Gastrocnemius medialis (tissue), 4 donors: ENCODE results near the gene GUCY2F. TPM values are rescaled to one million over a fixed set of nuclear protein-coding genes. Genes with fewer than 3 reads are reported as not detected.

Source experiments
- ATAC-seq, 2 donors: fragments of 150-250 bp; one replicate each; pipeline ENCODE4 v1.9.1; 2016
- DNase-seq, 2 donors: peaks; one replicate each; pipeline ENCODE4 v3.0.0-alpha.2; 2019
- H3K27ac ChIP-seq, 4 donors: fragments of 200-600 bp; sonication (generic); 1 replicate in 1 of 4; 2 replicates in 3 of 4; pipeline ENCODE4 v1.5.1; 2016 to 2018; ENCODE audit warnings: mild to moderate bottlenecking in 2 of 4, moderate library complexity in 1 of 4
- H3K27me3 ChIP-seq, 3 donors: fragments of 200-600 bp; sonication (generic) in 2 of 3; 1 replicate in 1 of 3; 2 replicates in 2 of 3; pipeline versions ENCODE4 v1.5.1 to v1.6.0; 2016 to 2019; ENCODE audit warnings: mild to moderate bottlenecking in 1 of 3, moderate library complexity in 1 of 3
- H3K36me3 ChIP-seq, 2 donors: fragments of 200-600 bp; sonication (generic) in 1 of 2; one replicate each; pipeline ENCODE4 v1.5.1; 2017 to 2018
- H3K4me1 ChIP-seq, 2 donors: fragments of 200-600 bp; sonication (generic) in 1 of 2; one replicate each; pipeline ENCODE4 v1.5.1; 2016 to 2017; ENCODE audit warnings: mild to moderate bottlenecking in 2 of 2
- H3K4me3 ChIP-seq, 4 donors: fragments of 200-600 bp; sonication (generic) in 3 of 4; 1 replicate in 1 of 4; 2 replicates in 3 of 4; pipeline ENCODE4 v1.5.1; 2016 to 2019; ENCODE audit warnings: mild to moderate bottlenecking in 2 of 4
- H3K9me3 ChIP-seq, 3 donors: fragments of 200-600 bp; sonication (generic) in 2 of 3; 1 replicate in 1 of 3; 2 replicates in 2 of 3; pipeline ENCODE4 v1.5.1; 2016 to 2019
- CTCF ChIP-seq, 5 experiments: fragments of 450-650 bp in 3 of 5; fragments of 200-600 bp in 2 of 5; sonication (generic) in 2 of 5; IDR thresholded peaks in 4 of 5; conservative IDR thresholded peaks in 1 of 5; 1 replicate in 4 of 5; 2 replicates in 1 of 5; pipeline ENCODE4 v1.5.1; 2016 to 2019; ENCODE audit warnings: antibody characterized with exemption in 5 of 5, mild to moderate bottlenecking in 3 of 5, moderate library complexity in 3 of 5
- POLR2A ChIP-seq, 2 donors: fragments of 450-650 bp; IDR thresholded peaks; one replicate each; pipeline ENCODE4 v1.6.1; 2017; ENCODE audit warnings: antibody characterized with exemption in 2 of 2, mild to moderate bottlenecking in 2 of 2, moderate library complexity in 2 of 2
- in situ Hi-C, 4 donors: fragments of 200-750 bp; cut with MboI; loops; one replicate each; pipeline versions ENCODE4 v1.15.0 to v1.8.0; 2017; ENCODE audit warnings: low sequenced_read_pairs in 4 of 4
- intact Hi-C: fragments of 100-400 bp; cut with DNase I; formaldehyde crosslinking; loops from one replicate; pipeline ENCODE4 v1.15.1; 2023; ENCODE audit warnings: low total_unique reads
- total RNA-seq, 4 donors: library from RNA; depleted of rRNA; stranded (reverse); fragments of >200 nt; gene quantifications; one replicate each; pipeline versions ENCODE4 v1.1.0 to v1.2.3, GENCODE V29; 2016

GUCY2F gene
- total RNA-seq, 4 donors from 2014 or later: not detected

- no peak for TF ChIP-seq CTCF (IDR thresholded peaks at IDR 0.05 in 4 of 5, conservative IDR thresholded peaks at IDR 0.05 in 1 of 5)
- TF ChIP-seq POLR2A (IDR thresholded peaks at IDR 0.05): no peak
- DNase-seq (no peak), ATAC-seq (no peak)
- H3K36me3 ChIP-seq: no peaks in the 10 kb centered on the region
- H3K27me3 ChIP-seq: no peaks in the 10 kb centered on the region
- H3K4me1 ChIP-seq: no peaks in the 10 kb centered on the region
- in situ Hi-C loops (no loop called here), intact Hi-C loops (no loop called here)
- no peaks in the 10 kb centered on the region for H3K9me3 ChIP-seq
- H3K4me3 ChIP-seq: no peak overlapping the region
- no peak overlapping the region for H3K27ac ChIP-seq
Observed at GRCh38 chrX:109344678-109345077, 137.2 kb downstream of the GUCY2F start.

GRCh38 chrX:109344101-109344500 lies 137.8 kb downstream of the GUCY2F start:
- H3K4me3 ChIP-seq: no peak overlapping the region
- DNase-seq (no peak), ATAC-seq (no peak)
- no peaks in the 10 kb centered on the region for H3K36me3 ChIP-seq
- TF ChIP-seq POLR2A (IDR thresholded peaks at IDR 0.05) (no peak), CTCF (IDR thresholded peaks at IDR 0.05 in 4 of 5, conservative IDR thresholded peaks at IDR 0.05 in 1 of 5) (no peak)
- H3K27ac ChIP-seq: no peak overlapping the region
- H3K27me3 ChIP-seq: no peaks in the 10 kb centered on the region
- in situ Hi-C loops: no loop called here
- intact Hi-C loops: no loop called here
- no peaks in the 10 kb centered on the region for H3K9me3 ChIP-seq
- H3K4me1 ChIP-seq: no peaks in the 10 kb centered on the region

GRCh38 chrX:109343671-109344070 lies 138.2 kb downstream of the GUCY2F start:
- H3K9me3 ChIP-seq: no peaks in the 10 kb centered on the region
- no peak overlapping the region for H3K27ac ChIP-seq
- intact Hi-C loops: no loop called here
- DNase-seq (no peak), ATAC-seq (no peak)
- H3K36me3 ChIP-seq: no peaks in the 10 kb centered on the region
- in situ Hi-C loops: no loop called here
- no peaks in the 10 kb centered on the region for H3K4me1 ChIP-seq
- no peak overlapping the region for H3K4me3 ChIP-seq
- H3K27me3 ChIP-seq: no peaks in the 10 kb centered on the region
- TF ChIP-seq POLR2A (IDR thresholded peaks at IDR 0.05) (no peak), CTCF (IDR thresholded peaks at IDR 0.05 in 4 of 5, conservative IDR thresholded peaks at IDR 0.05 in 1 of 5) (no peak)

- ATAC-seq (no peak), DNase-seq (no peak)
- no peaks in the 10 kb centered on the region for H3K36me3 ChIP-seq
- no peaks in the 10 kb centered on the region for H3K9me3 ChIP-seq
- H3K4me1 ChIP-seq: no peaks in the 10 kb centered on the region
- no peak overlapping the region for H3K27ac ChIP-seq
- intact Hi-C loops (no loop called here), in situ Hi-C loops (no loop called here)
- no peak overlapping the region for H3K4me3 ChIP-seq
- no peaks in the 10 kb centered on the region for H3K27me3 ChIP-seq
- TF ChIP-seq POLR2A (IDR thresholded peaks at IDR 0.05) (no peak), CTCF (IDR thresholded peaks at IDR 0.05 in 4 of 5, conservative IDR thresholded peaks at IDR 0.05 in 1 of 5) (no peak)
Observed at GRCh38 chrX:109336141-109336540, 145.7 kb downstream of the GUCY2F start.

GRCh38 chrX:109327251-109327650 lies 154.6 kb downstream of the GUCY2F start:
- Histone ChIP-seq H3K27ac (no peak overlapping the region), H3K4me1 (no peaks in the 10 kb centered on the region), H3K4me3 (no peak overlapping the region), H3K36me3 (no peaks in the 10 kb centered on the region), H3K9me3 (peaks cover 0 to 4% (median 0%) of the 10 kb centered on the region in 3 donors), H3K27me3 (peaks cover 0 to 6% (median 0%) of the 10 kb centered on the region in 3 donors)
- no peak for TF ChIP-seq CTCF (IDR thresholded peaks at IDR 0.05 in 4 of 5, conservative IDR thresholded peaks at IDR 0.05 in 1 of 5)
- intact Hi-C loops: loop anchor here (10.0 kb wide), 1 partner anchor 402 kb away; no protein-coding TSS in a partner anchor
- in situ Hi-C loops: no loop called here
- DNase-seq: no peak
- ATAC-seq: no peak
